Tibial nerve (tissue), 4 donors: Measurements from ENCODE around the gene PUM1. TPM values are rescaled to one million over a fixed set of nuclear protein-coding genes. Genes with fewer than 3 reads are reported as not detected.

Source experiments
- DNase-seq, 2 donors: peaks; one replicate each; pipeline ENCODE4 v3.0.0-alpha.2; 2019; ENCODE audit warnings: low spot score in 2 of 2
- H3K27ac ChIP-seq, 4 donors: fragments of 200-600 bp; sonication (generic) in 3 of 4; one replicate each; pipeline ENCODE4 v1.5.1; 2017 to 2019; ENCODE audit warnings: mild to moderate bottlenecking in 1 of 4
- H3K27me3 ChIP-seq, 2 donors: fragments of 200-600 bp; sonication (generic) in 1 of 2; one replicate each; pipeline versions ENCODE4 v1.5.1 to v1.6.0; 2017 to 2019
- H3K36me3 ChIP-seq, 3 donors: fragments of 200-600 bp; sonication (generic); one replicate each; pipeline ENCODE4 v1.5.1; 2018 to 2019
- H3K4me1 ChIP-seq, 4 donors: fragments of 200-600 bp; sonication (generic) in 3 of 4; one replicate each; pipeline ENCODE4 v1.5.1; 2017 to 2019
- H3K4me3 ChIP-seq, 4 donors: fragments of 200-600 bp; sonication (generic) in 3 of 4; one replicate each; pipeline ENCODE4 v1.5.1; 2017 to 2019; ENCODE audit warnings: mild to moderate bottlenecking in 1 of 4, moderate library complexity in 1 of 4
- H3K9me3 ChIP-seq, 4 donors: fragments of 200-600 bp; sonication (generic) in 3 of 4; one replicate each; pipeline ENCODE4 v1.5.1; 2017 to 2019
- EP300 ChIP-seq, 2 donors: sonication (generic); formaldehyde crosslinking; IDR thresholded peaks; one replicate each; pipeline ENCODE4 v1.6.1; 2017; ENCODE audit warnings: antibody characterized with exemption in 2 of 2, mild to moderate bottlenecking in 1 of 2
- POLR2A ChIP-seq, 2 donors: fragments of 450-650 bp; IDR thresholded peaks; one replicate each; pipeline ENCODE4 v1.6.1; 2017; ENCODE audit warnings: antibody characterized with exemption in 2 of 2, mild to moderate bottlenecking in 2 of 2, moderate library complexity in 2 of 2
- WGBS, 2 donors: methylation state at CpG; one replicate each; pipeline ENCODE4 v1.1.5; 2018; 5-methylcytosine and 5-hydroxymethylcytosine counted together
- small RNA-seq: library from RNA; depleted of rRNA; stranded (forward); fragments of <200 nt; gene quantifications from one replicate; pipeline ENCODE3, GENCODE V24; 2016
- total RNA-seq, 4 donors: library from RNA; depleted of rRNA; stranded (reverse); fragments of >200 nt; gene quantifications; one replicate each; pipeline ENCODE4 v1.1.0, GENCODE V29; 2016
- TF ChIP-seq, protein P1 (sequence below), 5 experiments: fragments of 200-600 bp in 3 of 5; fragments of 450-650 bp in 2 of 5; sonication (generic) in 3 of 5; IDR thresholded peaks; one replicate each; pipeline ENCODE4 v1.5.1; 2016 to 2019; ENCODE audit warnings: antibody characterized with exemption in 5 of 5, mild to moderate bottlenecking in 3 of 5, moderate library complexity in 2 of 5

The PUM1 gene
- total RNA-seq, 4 donors from 2014 or later: 64.8 to 93.4 (median 76.0) TPM

- H3K4me1 ChIP-seq: peaks cover 0 to 92% (median 36%) of the 10 kb centered on the region in 4 donors
- WGBS, 2 donors: 49 to 55% methylated on average over 16 of the region's 18 CpGs
Observed at GRCh38 chr1:30883389-30884172, 181.9 kb downstream of the PUM1 start.

GRCh38 chr1:30882678-30883388 is 182.7 kb downstream of the PUM1 start:
- no peaks in the 10 kb centered on the region for H3K36me3 ChIP-seq
- TF ChIP-seq EP300 (IDR thresholded peaks at IDR 0.05) (no peak), POLR2A (IDR thresholded peaks at IDR 0.05) (no peak)
- TF ChIP-seq, protein P1, sequence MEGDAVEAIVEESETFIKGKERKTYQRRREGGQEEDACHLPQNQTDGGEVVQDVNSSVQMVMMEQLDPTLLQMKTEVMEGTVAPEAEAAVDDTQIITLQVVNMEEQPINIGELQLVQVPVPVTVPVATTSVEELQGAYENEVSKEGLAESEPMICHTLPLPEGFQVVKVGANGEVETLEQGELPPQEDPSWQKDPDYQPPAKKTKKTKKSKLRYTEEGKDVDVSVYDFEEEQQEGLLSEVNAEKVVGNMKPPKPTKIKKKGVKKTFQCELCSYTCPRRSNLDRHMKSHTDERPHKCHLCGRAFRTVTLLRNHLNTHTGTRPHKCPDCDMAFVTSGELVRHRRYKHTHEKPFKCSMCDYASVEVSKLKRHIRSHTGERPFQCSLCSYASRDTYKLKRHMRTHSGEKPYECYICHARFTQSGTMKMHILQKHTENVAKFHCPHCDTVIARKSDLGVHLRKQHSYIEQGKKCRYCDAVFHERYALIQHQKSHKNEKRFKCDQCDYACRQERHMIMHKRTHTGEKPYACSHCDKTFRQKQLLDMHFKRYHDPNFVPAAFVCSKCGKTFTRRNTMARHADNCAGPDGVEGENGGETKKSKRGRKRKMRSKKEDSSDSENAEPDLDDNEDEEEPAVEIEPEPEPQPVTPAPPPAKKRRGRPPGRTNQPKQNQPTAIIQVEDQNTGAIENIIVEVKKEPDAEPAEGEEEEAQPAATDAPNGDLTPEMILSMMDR (IDR thresholded peaks at IDR 0.05): no peak
- H3K27me3 ChIP-seq: no peaks in the 10 kb centered on the region
- no peak overlapping the region for H3K4me3 ChIP-seq
- H3K4me1 ChIP-seq: peaks cover 0 to 92% (median 35%) of the 10 kb centered on the region in 4 donors
- DNase-seq: no peak
- H3K9me3 ChIP-seq: no peaks in the 10 kb centered on the region
- 69 to 72% methylated on average over 14 of the region's 14 CpGs for WGBS, 2 donors
- H3K27ac ChIP-seq: peak overlapping the region in 2 of 4 donors; percentile 84 to 91

More at GRCh38 chr1:30883389-30884172, 181.9 kb downstream of the PUM1 start:
- Histone ChIP-seq H3K27me3 (no peaks in the 10 kb centered on the region), H3K36me3 (no peaks in the 10 kb centered on the region), H3K9me3 (no peaks in the 10 kb centered on the region), H3K27ac (peak overlapping the region in 2 of 4 donors; percentile 84 to 91), H3K4me3 (no peak overlapping the region)
- TF ChIP-seq EP300 (IDR thresholded peaks at IDR 0.05) (no peak), POLR2A (IDR thresholded peaks at IDR 0.05) (no peak)
- TF ChIP-seq, protein P1 (IDR thresholded peaks at IDR 0.05): no peak
- DNase-seq: no peak

Small RNA genes within 50 kb of the gene (small RNA-seq; reads per million reads assigned to genes)
- gene AL356320.1 (not detected), gene RN7SL371P (not detected)

Other genes starting within 250 kb of the PUM1 start
- gene SDC3, start 157.0 kb downstream of the PUM1 start, total RNA-seq: 10 to 100 TPM; 47.1 to 78.9 (median 64.2) TPM
- not detected for gene NKAIN1, start 174.2 kb upstream of the PUM1 start, total RNA-seq
- 10 to 100 TPM; 42.8 to 57.0 (median 48.4) TPM for gene SNRNP40, start 231.1 kb upstream of the PUM1 start, total RNA-seq
- 10 to 100 TPM; 14.9 to 30.4 (median 26.5) TPM for gene ZCCHC17, start 231.3 kb upstream of the PUM1 start, total RNA-seq